K562 (cell line): ENCODE results near the gene SRCAP. TPM values are rescaled to one million over a fixed set of nuclear protein-coding genes. Genes with fewer than 3 reads are reported as not detected.

Experiments used
- BRF2 ChIP-seq: IDR thresholded peaks from 3 replicates; pipeline ENCODE4 v1.6.1; 2011; ENCODE audit warnings: borderline replicate concordance, mild to moderate bottlenecking; ENCODE audit not compliant: insufficient read length, insufficient read depth
- CBFA2T2 ChIP-seq: fragments of 450-650 bp; conservative IDR thresholded peaks from 2 replicates; pipeline ENCODE4 v1.6.1; 2017; ENCODE audit warnings: mild to moderate bottlenecking
- ELF4 ChIP-seq: fragments of 450-650 bp; formaldehyde crosslinking; IDR thresholded peaks from 2 replicates; pipeline ENCODE4 v1.4.0; 2022; ENCODE audit warnings: missing genetic modification characterization
- ETS1 ChIP-seq: conservative IDR thresholded peaks from 2 replicates; pipeline ENCODE4 v1.6.1; 2011; ENCODE audit warnings: low read depth, mild to moderate bottlenecking, low read length; ENCODE audit not compliant: control insufficient read depth
- GTF2E2 ChIP-seq: fragments of 200-800 bp; sonication (Bioruptor generic); IDR thresholded peaks from 2 replicates; pipeline ENCODE4 v1.6.1; 2016; ENCODE audit warnings: missing genetic modification characterization, missing compliant biosample characterization
- HMBOX1 ChIP-seq: sonication (generic); IDR thresholded peaks from 2 replicates; pipeline ENCODE4 v1.6.1; 2016
- HSF4 ChIP-seq: fragments of 250-450 bp; sonication (Bioruptor Pico); IDR thresholded peaks from 2 replicates; pipeline ENCODE4 v2.1.2; 2022; ENCODE audit warnings: mild to moderate bottlenecking, moderate library complexity, borderline replicate concordance
- JUN ChIP-seq, 2 experiments: sonication (generic) in 1 of 2; formaldehyde crosslinking in 1 of 2; IDR thresholded peaks; 2 replicates each; pipeline versions ENCODE4 v1.6.1 to v1.8.0; 2012 to 2022; ENCODE audit warnings: borderline replicate concordance in 2 of 2, mild to moderate bottlenecking in 2 of 2, improper control_type of control experiment in 1 of 2, low read depth in 1 of 2, low read length in 1 of 2, missing genetic modification reagents in 1 of 2
- MEIS2 ChIP-seq: fragments of 450-650 bp; IDR thresholded peaks from 2 replicates; pipeline ENCODE4 v1.6.1; 2014; ENCODE audit warnings: mild to moderate bottlenecking; ENCODE audit not compliant: partially characterized antibody
- OTX1 ChIP-seq: fragments of 450-650 bp; formaldehyde crosslinking; IDR thresholded peaks from 2 replicates; pipeline ENCODE4 v1.4.0; 2022; ENCODE audit warnings: mild to moderate bottlenecking
- PCBP1 ChIP-seq: fragments of 200-400 bp; formaldehyde crosslinking; IDR thresholded peaks from 2 replicates; pipeline ENCODE4 v1.6.1; 2018; ENCODE audit warnings: mild to moderate bottlenecking, low read depth, low read length; ENCODE audit not compliant: poor library complexity, severe bottlenecking
- RUNX1 ChIP-seq: sonication (generic); IDR thresholded peaks from 2 replicates; pipeline ENCODE4 v1.6.1; 2016; ENCODE audit warnings: antibody characterized with exemption, low read depth
- THRB ChIP-seq: fragments of 450-650 bp; formaldehyde crosslinking; conservative IDR thresholded peaks from 2 replicates; pipeline ENCODE4 v1.4.0; 2022; ENCODE audit warnings: mild to moderate bottlenecking, missing genetic modification characterization
- XRCC4 ChIP-seq: IDR thresholded peaks from one replicate; pipeline ENCODE4 v1.6.1; 2011; ENCODE audit not compliant: insufficient read depth, insufficient read length; ENCODE audit errors: extremely low read depth
- ZBTB1 ChIP-seq: sonication (generic); formaldehyde crosslinking; IDR thresholded peaks from 2 replicates; pipeline ENCODE4 v1.8.1; 2023; ENCODE audit warnings: missing genetic modification reagents, low read depth, mild to moderate bottlenecking, borderline replicate concordance
- ZKSCAN8 ChIP-seq: fragments of 200-800 bp; sonication (Bioruptor generic); IDR thresholded peaks from 2 replicates; pipeline ENCODE4 v1.6.1; 2016; ENCODE audit warnings: missing genetic modification characterization, missing compliant biosample characterization
- ZNF134 ChIP-seq: fragments of 250-450 bp; sonication (Bioruptor Pico); conservative IDR thresholded peaks from 2 replicates; pipeline ENCODE4 v1.4.0; 2020
- ZNF24 ChIP-seq: fragments of 450-650 bp; IDR thresholded peaks from 2 replicates; pipeline ENCODE4 v1.6.1; 2016
- ZNF311 ChIP-seq: fragments of 250-450 bp; sonication (Bioruptor Pico); IDR thresholded peaks from 2 replicates; pipeline ENCODE4 v1.4.0; 2020; ENCODE audit warnings: mild to moderate bottlenecking, moderate library complexity
- ZNF561 ChIP-seq: fragments of 450-650 bp; formaldehyde crosslinking; conservative IDR thresholded peaks from 2 replicates; pipeline ENCODE4 v1.4.0; 2020; ENCODE audit warnings: mild to moderate bottlenecking, moderate library complexity
- polyA plus RNA-seq, 8 experiments: library from polyadenylated mRNA; depleted of rRNA in 4 of 8; stranded (reverse) in 5 of 8; unstranded in 3 of 8; fragments of >200 nt; fragmentation: Nextera tagmentation in 2 of 8; fragmentation: Illumina TruSeq in 1 of 8; extraction: Ambion mirVana in 2 of 8; extraction: Trizol in 1 of 8; gene quantifications; 2 replicates each; pipeline versions ENCODE4 v1.2.1 to v1.2.3, GENCODE V29; 2011 to 2014; ENCODE audit warnings: inconsistent platforms in 1 of 8, missing spikeins in 1 of 8
- total RNA-seq, 7 experiments: library from RNA; depleted of rRNA in 6 of 7; stranded (reverse); fragments of >200 nt in 6 of 7; fragmentation: Illumina TruSeq in 2 of 7; extraction: Trizol in 2 of 7; gene quantifications; 2 replicates each; pipeline versions ENCODE4 v1.2.1 to v1.2.3, GENCODE V29; 2011 to 2021; ENCODE audit warnings: low replicate concordance in 1 of 7

SRCAP gene
- total and polyA plus RNA-seq, 9 of the 15 experiments (the other 6 are each of a cell fraction or from before 2014, with no cell fraction given): 0.21 to 62.6 (median 5.8) TPM

GRCh38 chr16:30761928-30762902 is 63.2 kb downstream of the SRCAP start, which contains the start of the genes CFAP119 and RNF40 (continued):
- TF ChIP-seq ELF4 (CRISPR knock-in tag) (no peak), CBFA2T2 (no peak), HMBOX1 (no peak), HSF4 (no peak), BRF2 (no peak), ZNF134 (no peak), ZBTB1 (no peak), ETS1 (peak; percentile 27), THRB (CRISPR knock-in tag) (no peak), MEIS2 (peak; percentile 70), JUN (IDR thresholded peaks at IDR 0.05; ENCODE audit: borderline replicate concordance, low read depth, low read length) (no peak; the same call in 1 of the 2 replicates), JUN (CRISPR knock-in tag; IDR thresholded peaks at IDR 0.05; ENCODE audit: borderline replicate concordance) (peak; percentile 78; the same call in 1 of the 2 replicates), ZKSCAN8 (CRISPR knock-in tag) (no peak), OTX1 (no peak), ZNF561 (CRISPR knock-in tag) (no peak), ZNF24 (no peak), XRCC4 (no peak), ZNF311 (CRISPR knock-in tag) (no peak), RUNX1 (no peak), GTF2E2 (no peak), PCBP1 (no peak)
